HAP-1 (cell line): Measurements from ENCODE around the gene PPP2R5A.
"Not testable (repeated sequence)": the region's sequence is repeated elsewhere in the genome, so short reads cannot be mapped to it uniquely, and the experiment has no call there.

Experiments used
- DNase-seq, 2 experiments: peaks; one replicate each; pipeline ENCODE4 v3.0.0-alpha.2; 2016 to 2020; ENCODE audit warnings: low spot score in 2 of 2
- H3K27me3 ChIP-seq: fragments of 250-450 bp; sonication (Bioruptor Pico); 2 replicates; pipeline ENCODE4 v1.5.1; 2020; ENCODE audit warnings: low read depth, mild to moderate bottlenecking, moderate library complexity
- H3K36me3 ChIP-seq: fragments of 250-450 bp; sonication (Bioruptor Pico); replicated peaks from 2 replicates; pipeline ENCODE4 v1.5.1; 2020; ENCODE audit warnings: mild to moderate bottlenecking
- H3K4me1 ChIP-seq: fragments of 250-450 bp; sonication (Bioruptor Pico); 2 replicates; pipeline ENCODE4 v1.5.1; 2020; ENCODE audit warnings: mild to moderate bottlenecking
- H3K4me3 ChIP-seq: fragments of 250-450 bp; sonication (Bioruptor Pico); 2 replicates; pipeline ENCODE4 v1.5.1; 2020; ENCODE audit warnings: mild to moderate bottlenecking, moderate library complexity
- H3K9me3 ChIP-seq: fragments of 250-450 bp; sonication (Bioruptor Pico); 2 replicates; pipeline ENCODE4 v1.5.1; 2020; ENCODE audit warnings: mild to moderate bottlenecking, moderate library complexity
- in situ Hi-C: fragments of 300-500 bp; cut with MboI; formaldehyde crosslinking; loops from 3 replicates; pipeline ENCODE4 v1.14.3; 2020; ENCODE audit warnings: low sequenced_read_pairs, inconsistent platforms, mixed read lengths

The PPP2R5A gene

DNA sequence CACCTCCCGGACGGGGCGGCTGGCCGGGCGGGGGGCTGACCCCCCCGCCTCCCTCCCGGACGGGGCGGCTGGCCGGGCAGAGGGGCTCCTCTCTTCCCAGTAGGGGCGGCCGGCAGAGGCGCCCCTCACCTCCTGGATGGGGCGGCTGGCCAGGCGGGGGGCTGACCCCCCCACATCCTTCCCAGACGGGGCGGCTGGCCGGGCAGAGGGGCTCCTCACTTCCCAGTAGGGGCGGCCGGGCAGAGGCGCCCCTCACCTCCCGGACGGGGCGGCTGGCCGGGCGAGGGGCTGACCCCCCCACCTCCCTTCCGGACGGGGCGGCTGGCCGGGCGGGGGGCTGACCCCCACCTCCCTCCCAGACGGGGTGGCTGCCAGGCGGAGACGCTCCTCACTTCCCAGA, 35.8 kb downstream of the PPP2R5A start:
- H3K9me3 ChIP-seq, DNase-seq, H3K4me3 ChIP-seq, H3K36me3 ChIP-seq, H3K4me1 ChIP-seq, H3K27me3 ChIP-seq, in situ Hi-C loops: not testable (repeated sequence)

DNA sequence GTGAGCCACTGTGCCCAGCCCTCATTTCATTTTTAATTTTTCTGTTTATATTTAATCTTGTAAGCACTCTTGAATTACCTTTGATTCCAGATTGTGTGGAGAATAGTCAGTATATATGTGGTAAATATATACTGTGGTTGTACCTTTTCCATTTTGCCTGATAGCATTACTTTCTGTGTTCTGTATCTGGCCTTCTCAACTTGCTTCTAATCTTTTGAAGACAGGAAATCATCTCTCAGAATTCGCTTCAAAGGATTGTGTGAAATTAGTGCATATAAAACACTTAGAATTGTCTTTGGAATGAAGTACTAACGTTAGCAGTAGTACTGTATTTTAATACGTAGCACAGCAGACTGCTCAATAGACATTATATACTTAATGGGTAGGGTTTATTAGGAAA, 37.9 kb downstream of the PPP2R5A start:
- in situ Hi-C loops: no loop called here
- Histone ChIP-seq H3K9me3 (no peaks in the 10 kb centered on the region; the same call in 1 of the 2 replicates), H3K4me3 (no peak overlapping the region), H3K36me3 (no peaks in the 10 kb centered on the region), H3K27me3 (no peaks in the 10 kb centered on the region), H3K4me1 (no peaks in the 10 kb centered on the region)
- no peak for DNase-seq

DNA sequence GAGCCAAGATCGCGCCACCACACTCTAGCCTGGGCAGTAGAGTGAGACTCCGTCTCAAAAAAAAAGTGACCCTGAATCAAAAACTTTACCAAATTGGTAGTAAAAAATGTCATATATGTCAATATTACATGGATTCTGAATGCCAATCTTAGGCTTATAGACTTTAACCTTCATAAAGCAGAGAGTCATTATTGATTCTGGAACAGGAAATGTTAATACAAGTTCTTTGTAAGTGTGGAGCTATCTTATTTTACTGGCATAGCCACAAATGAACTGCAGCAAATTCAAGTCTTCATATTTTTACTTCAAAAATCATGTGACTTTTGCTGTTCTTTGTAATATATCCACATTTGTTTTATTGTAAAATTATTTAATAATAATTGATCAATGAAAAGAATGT, 41.3 kb downstream of the PPP2R5A start:
- in situ Hi-C loops: no loop called here
- DNase-seq: no peak
- Histone ChIP-seq H3K4me3 (no peak overlapping the region), H3K9me3 (no peaks in the 10 kb centered on the region; the same call in 1 of the 2 replicates), H3K27me3 (no peaks in the 10 kb centered on the region), H3K4me1 (no peaks in the 10 kb centered on the region), H3K36me3 (no peaks in the 10 kb centered on the region)

DNA sequence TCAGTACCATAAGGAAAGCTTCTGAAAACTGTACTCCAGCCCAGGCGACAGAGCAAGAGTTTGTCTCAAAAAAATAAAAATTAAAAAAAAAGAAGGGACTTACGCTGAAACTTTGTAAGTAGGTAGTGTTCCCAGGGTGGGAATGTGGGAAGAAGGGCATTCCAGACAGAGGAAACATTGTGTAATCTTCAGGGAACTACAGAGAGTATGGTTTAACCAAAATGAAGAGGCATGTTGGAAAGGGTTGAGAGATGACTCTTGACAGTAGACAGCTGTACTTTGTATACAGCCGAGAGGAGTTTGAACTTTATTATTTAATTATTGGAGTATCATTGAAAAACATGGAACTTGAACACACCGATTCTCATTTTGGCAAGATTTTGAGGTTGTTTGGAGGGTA, 43.0 kb downstream of the PPP2R5A start:
- H3K27me3 ChIP-seq: no peaks in the 10 kb centered on the region
- no peaks in the 10 kb centered on the region for H3K36me3 ChIP-seq
- H3K4me1 ChIP-seq: no peaks in the 10 kb centered on the region
- no peak for DNase-seq
- in situ Hi-C loops: no loop called here
- no peaks in the 10 kb centered on the region for H3K9me3 ChIP-seq
- H3K4me3 ChIP-seq: no peak overlapping the region

DNA sequence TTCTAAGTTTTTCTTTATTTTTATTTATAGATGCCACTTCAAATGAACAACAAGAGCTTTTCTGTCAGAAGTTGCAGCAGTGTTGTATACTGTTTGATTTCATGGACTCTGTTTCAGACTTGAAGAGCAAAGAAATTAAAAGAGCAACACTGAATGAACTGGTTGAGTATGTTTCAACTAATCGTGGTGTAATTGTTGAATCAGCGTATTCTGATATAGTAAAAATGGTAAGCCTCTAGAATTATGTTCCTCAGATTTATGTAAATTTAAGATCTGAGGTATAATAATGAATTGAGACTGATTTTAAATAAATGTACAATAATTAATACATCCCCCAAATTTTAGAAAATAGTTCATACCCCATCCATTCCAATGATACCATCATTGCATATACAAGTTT, 43.9 kb downstream of the PPP2R5A start:
- Histone ChIP-seq H3K27me3 (no peaks in the 10 kb centered on the region), H3K36me3 (peaks cover 4% of the 10 kb centered on the region; the same call in 1 of the 2 replicates), H3K9me3 (no peaks in the 10 kb centered on the region), H3K4me3 (no peak overlapping the region), H3K4me1 (no peaks in the 10 kb centered on the region)
- in situ Hi-C loops: no loop called here
- DNase-seq: no peak

DNA sequence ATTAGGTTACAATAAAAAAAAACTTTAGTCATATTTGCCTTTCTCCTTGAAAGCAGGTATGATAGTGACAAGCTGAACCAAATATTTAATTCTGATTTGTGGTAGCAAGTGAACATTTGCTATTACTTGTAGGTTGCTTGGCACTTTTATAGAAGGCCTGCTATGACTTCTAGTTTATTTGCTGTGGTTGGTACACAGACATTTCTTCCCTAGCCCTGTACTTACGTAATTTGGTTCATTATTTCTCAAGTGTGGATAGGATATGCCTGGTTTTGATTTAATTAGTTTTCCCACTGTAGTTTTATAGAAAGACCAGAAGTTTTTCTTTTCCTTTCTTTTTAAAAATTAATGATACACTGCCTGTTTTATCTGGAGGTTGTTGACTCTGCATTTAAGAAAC, 55.9 kb downstream of the PPP2R5A start:
- H3K4me1 ChIP-seq: no peaks in the 10 kb centered on the region
- in situ Hi-C loops: no loop called here
- no peaks in the 10 kb centered on the region for H3K9me3 ChIP-seq
- no peak overlapping the region for H3K4me3 ChIP-seq
- no peak for DNase-seq
- peaks cover 4% of the 10 kb centered on the region; the same call in 1 of the 2 replicates for H3K36me3 ChIP-seq
- H3K27me3 ChIP-seq: no peaks in the 10 kb centered on the region

DNA sequence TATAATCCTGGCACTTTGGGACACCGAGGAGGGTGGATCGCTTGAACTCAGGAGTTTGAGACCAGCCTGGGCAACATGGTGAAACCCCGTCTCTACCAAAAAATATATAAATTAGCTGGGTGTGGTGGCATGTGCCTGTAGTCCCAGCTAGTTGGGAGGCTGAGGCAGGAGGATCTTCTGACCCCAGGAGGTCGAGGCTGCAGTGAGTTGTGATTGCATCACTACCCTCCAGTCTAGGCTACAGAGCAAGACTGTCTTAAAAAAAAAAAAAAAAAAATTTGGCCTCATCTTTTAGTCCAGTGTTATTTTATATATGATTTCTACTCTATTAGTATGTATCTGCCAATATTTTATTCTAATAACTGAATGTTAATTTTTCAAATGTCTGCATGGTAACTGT, 59.7 kb downstream of the PPP2R5A start:
- H3K4me1 ChIP-seq: no peaks in the 10 kb centered on the region
- H3K9me3 ChIP-seq: no peaks in the 10 kb centered on the region
- no peak for DNase-seq
- no peaks in the 10 kb centered on the region for H3K27me3 ChIP-seq
- H3K36me3 ChIP-seq: peaks cover 11% of the 10 kb centered on the region
- in situ Hi-C loops: no loop called here
- H3K4me3 ChIP-seq: no peak overlapping the region

DNA sequence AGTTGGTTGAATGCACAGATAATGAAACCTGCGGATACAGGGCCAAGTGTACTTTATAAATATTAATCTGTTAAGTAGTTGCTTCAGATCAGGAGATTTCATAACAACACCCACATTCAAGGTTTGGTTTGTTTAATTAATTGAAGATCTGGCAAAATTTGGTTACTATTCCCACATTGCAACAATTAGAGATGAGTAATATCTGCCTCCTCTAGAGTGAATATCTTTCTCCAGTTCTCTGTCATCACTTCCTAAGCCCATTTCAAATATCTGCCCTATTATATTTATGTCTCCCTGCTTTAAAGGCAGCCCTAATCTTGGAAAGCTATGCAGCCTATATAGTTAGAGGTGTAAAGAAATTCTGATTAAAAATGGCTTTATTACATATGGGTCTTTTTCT, 61.4 kb downstream of the PPP2R5A start:
- in situ Hi-C loops: no loop called here
- H3K36me3 ChIP-seq: peaks cover 11% of the 10 kb centered on the region
- no peaks in the 10 kb centered on the region for H3K4me1 ChIP-seq
- no peaks in the 10 kb centered on the region for H3K9me3 ChIP-seq
- no peaks in the 10 kb centered on the region for H3K27me3 ChIP-seq
- DNase-seq: no peak
- H3K4me3 ChIP-seq: no peak overlapping the region

DNA sequence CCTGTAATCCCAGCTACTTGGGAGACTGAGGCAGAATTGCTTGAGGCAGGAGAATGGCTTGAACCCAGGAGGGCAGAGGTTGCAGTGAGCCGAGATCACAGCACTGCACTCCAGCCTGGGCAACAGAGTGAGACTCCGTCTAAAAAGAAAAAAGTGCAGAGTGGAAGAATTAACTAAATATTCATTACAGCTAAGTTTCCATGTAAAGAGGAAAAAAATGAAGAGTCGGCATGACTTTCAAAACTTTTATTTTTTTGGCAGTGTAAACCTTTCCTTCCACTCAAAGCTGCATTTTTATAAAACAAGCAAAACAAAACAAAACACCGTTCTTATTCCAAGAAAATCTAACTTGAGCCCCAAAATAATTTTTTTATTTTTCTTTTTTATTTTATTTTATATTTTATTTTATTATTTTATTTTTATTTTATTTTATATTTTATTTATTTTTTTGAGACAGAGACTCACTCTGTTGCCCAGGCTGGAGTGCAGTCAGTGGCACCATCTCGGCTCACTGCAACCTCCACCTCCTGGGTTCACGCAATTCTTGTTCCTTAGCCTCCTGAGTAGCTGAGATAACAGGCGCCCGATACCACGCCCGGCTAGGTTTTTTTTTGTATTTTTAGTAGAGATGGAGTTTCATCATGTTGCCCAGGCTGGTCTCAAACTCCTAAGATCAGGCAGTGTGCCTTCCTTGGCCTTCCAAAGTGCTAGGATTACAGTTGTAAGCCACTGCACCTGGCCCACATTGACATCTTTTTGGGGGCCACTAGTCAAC, 66.6 kb downstream of the PPP2R5A start:
- no peaks in the 10 kb centered on the region for H3K9me3 ChIP-seq
- no peak for DNase-seq
- H3K4me1 ChIP-seq: no peaks in the 10 kb centered on the region
- H3K27me3 ChIP-seq: no peaks in the 10 kb centered on the region
- H3K36me3 ChIP-seq: peaks cover 6% of the 10 kb centered on the region
- in situ Hi-C loops: loop anchor here (25.0 kb wide), 1 partner anchor 664 kb away; the partner anchor contains the start of gene NEK2
- no peak overlapping the region for H3K4me3 ChIP-seq

DNA sequence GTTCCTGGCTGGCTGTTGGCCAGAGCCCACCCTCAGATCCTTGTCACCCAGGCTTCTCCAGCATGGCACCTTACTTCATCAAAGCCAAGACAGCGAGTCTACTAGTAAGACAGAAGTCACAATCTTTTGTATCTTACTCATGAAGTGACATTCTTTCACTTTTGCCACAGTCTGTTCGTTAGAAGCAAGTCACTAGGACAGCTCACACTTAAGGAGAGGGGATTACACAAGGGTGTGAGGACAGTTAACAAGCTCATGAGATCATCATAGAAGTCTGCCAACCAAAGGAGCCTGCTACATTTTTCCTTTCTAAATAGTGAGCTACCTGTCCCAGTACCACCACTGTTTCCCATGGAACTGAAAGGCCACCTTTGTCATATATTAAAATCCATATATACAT, 68.0 kb downstream of the PPP2R5A start:
- in situ Hi-C loops: loop anchor here (25.0 kb wide), 1 partner anchor 666 kb away; the partner anchor contains the start of gene NEK2
- Histone ChIP-seq H3K27me3 (no peaks in the 10 kb centered on the region), H3K9me3 (no peaks in the 10 kb centered on the region), H3K36me3 (peaks cover 6% of the 10 kb centered on the region), H3K4me3 (no peak overlapping the region), H3K4me1 (no peaks in the 10 kb centered on the region)
- DNase-seq: no peak

DNA sequence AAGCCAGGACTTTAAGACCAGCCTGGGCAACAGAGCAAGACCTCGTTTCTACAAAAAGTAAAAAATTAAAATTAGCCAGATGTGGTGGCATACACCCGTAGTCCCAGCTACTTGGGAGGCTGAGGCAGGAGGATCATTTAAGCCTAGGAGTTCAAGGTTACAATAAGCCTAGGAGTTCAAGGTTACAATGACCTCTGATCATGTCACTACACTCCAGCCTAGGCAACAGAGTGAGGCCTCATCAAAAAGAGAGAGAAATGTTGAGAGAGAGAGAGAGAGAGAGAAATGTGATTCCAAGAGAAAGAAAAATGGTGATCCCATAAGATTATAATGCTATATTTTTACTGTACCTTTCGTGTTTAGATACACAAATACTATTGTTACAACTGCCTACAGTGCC, 69.3 kb downstream of the PPP2R5A start:
- Histone ChIP-seq H3K36me3 (peaks cover 18% of the 10 kb centered on the region), H3K9me3 (no peaks in the 10 kb centered on the region), H3K4me1 (no peaks in the 10 kb centered on the region), H3K4me3 (no peak overlapping the region), H3K27me3 (no peaks in the 10 kb centered on the region)
- no peak for DNase-seq
- in situ Hi-C loops: loop anchor here (25.0 kb wide), 1 partner anchor 667 kb away; the partner anchor contains the start of gene NEK2

DNA sequence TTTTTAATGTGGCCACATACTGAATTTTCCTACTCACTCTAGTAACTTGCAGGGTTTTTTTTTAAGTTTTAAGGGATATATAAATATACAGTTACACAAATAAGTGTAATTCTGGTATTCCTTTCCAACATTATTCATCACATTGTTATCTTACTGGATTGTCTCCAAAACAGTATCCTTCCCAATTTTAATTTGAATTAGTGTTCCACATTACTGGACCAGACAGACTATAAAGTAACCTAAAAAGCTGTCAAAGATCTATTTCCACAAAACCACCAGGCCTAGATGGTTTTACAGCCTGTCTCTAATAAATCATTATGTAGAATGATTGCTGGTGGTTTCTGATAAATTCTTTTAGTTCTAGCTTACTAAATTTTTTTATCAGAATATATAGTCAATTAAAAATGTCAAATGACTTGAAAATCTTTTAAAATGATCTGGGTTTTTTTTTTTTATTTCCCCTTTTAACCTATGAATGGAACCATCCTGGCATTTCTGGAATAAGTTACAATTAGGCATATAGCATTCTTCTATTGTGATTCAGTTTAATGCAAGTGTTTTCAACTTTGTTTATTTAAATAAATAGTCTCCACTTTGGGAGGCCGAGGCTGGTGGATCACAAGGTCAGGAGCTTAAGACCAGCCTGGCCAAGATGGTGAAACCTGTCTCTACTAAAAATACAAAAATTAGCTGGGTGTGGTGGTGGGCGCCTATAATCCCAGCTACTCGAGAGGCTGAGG, 70.2 kb downstream of the PPP2R5A start:
- DNase-seq: no peak
- in situ Hi-C loops: loop anchor here (25.0 kb wide), 1 partner anchor 668 kb away; the partner anchor contains the start of gene NEK2

DNA sequence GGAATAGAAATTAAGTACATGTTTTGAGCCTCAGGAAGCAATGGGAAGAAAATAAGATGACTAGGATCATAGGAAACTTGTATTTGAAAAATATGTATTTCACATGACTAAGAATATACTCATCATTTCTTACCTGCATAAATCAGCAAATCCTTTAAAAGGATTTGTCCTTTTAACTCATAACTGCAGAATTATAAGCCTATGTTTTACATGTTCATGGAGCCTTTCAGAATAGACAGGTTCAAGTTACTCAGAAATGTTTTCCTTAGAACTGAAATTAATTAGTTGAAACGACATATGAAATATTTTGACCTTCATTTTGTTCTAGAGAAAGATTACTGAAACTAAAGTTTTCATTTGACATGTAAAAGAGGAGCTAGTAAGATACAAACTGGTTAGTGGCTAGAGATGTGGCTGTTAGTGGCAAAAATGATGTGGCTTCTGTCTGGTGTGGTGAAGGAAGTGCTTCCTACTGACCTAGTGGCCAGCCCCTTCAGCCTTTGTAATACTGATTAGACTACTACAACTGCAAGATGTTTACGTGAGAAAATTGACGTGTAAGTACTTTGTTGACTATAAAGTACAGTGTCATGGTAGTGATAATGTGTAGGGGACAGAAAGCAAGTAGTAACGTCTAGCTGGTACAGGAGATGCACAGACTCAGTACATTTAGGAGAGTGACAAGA, 74.7 kb downstream of the PPP2R5A start:
- H3K4me3 ChIP-seq: no peak overlapping the region
- in situ Hi-C loops: loop anchor here (25.0 kb wide), 1 partner anchor 673 kb away; the partner anchor contains the start of gene NEK2
- no peaks in the 10 kb centered on the region for H3K9me3 ChIP-seq
- no peaks in the 10 kb centered on the region for H3K4me1 ChIP-seq
- no peak for DNase-seq
- no peaks in the 10 kb centered on the region for H3K27me3 ChIP-seq
- H3K36me3 ChIP-seq: peaks cover 47% of the 10 kb centered on the region

More for the DNA sequence above, 70.2 kb downstream of the PPP2R5A start:
- H3K9me3 ChIP-seq: no peaks in the 10 kb centered on the region
- no peak overlapping the region for H3K4me3 ChIP-seq
- no peaks in the 10 kb centered on the region for H3K4me1 ChIP-seq
- H3K36me3 ChIP-seq: peaks cover 26% of the 10 kb centered on the region
- no peaks in the 10 kb centered on the region for H3K27me3 ChIP-seq
